Muscle layer of duodenum (tissue), 2 donors: ENCODE measurements around the gene CCDC68.

Source experiments
- H3K27ac ChIP-seq: one replicate; pipeline ENCODE4 v1.7.0; 2013; ENCODE audit warnings: mild to moderate bottlenecking, low read length
- H3K27me3 ChIP-seq: one replicate; pipeline ENCODE4 v1.7.0; 2013; ENCODE audit warnings: low read depth, mild to moderate bottlenecking, control low read depth, low read length
- H3K36me3 ChIP-seq, 2 donors: one replicate each; pipeline ENCODE4 v1.7.0; 2013; ENCODE audit warnings: low read length in 2 of 2, control low read depth in 1 of 2, mild to moderate bottlenecking in 1 of 2; ENCODE audit not compliant: insufficient read depth in 2 of 2, control insufficient read depth in 1 of 2
- H3K4me1 ChIP-seq, 2 donors: one replicate each; pipeline ENCODE4 v1.7.0; 2013; ENCODE audit warnings: low read length in 2 of 2, mild to moderate bottlenecking in 2 of 2, control low read depth in 1 of 2, moderate library complexity in 1 of 2; ENCODE audit not compliant: insufficient read depth in 2 of 2, control insufficient read depth in 1 of 2
- H3K4me3 ChIP-seq, 2 donors: one replicate each; pipeline ENCODE4 v1.7.0; 2013; ENCODE audit warnings: low read length in 2 of 2, low read depth in 1 of 2, mild to moderate bottlenecking in 1 of 2
- H3K9me3 ChIP-seq, 2 donors: one replicate each; pipeline ENCODE4 v1.7.0; 2013; ENCODE audit warnings: low read length in 2 of 2, control low read depth in 1 of 2, mild to moderate bottlenecking in 1 of 2; ENCODE audit not compliant: control insufficient read depth in 1 of 2
- donor health status: healthy.

The CCDC68 gene

GRCh38 chr18:54958704-54959625, at the start of gene CCDC68:
TSS of gene CCDC68 (minus strand) at chr18:54959461. CDS start at chr18:54942791, 16,670 bp downstream.
- Histone ChIP-seq H3K27me3 (no peaks in the 10 kb centered on the region), H3K4me1 (peaks cover 0 to 4% of the 10 kb centered on the region in 2 donors), H3K36me3 (no peaks in the 10 kb centered on the region), H3K9me3 (no peaks in the 10 kb centered on the region), H3K27ac (peak within 1 kb of the TSS; percentile 78), H3K4me3 (peak within 1 kb of the TSS; percentile 63 to 80)

DNA sequence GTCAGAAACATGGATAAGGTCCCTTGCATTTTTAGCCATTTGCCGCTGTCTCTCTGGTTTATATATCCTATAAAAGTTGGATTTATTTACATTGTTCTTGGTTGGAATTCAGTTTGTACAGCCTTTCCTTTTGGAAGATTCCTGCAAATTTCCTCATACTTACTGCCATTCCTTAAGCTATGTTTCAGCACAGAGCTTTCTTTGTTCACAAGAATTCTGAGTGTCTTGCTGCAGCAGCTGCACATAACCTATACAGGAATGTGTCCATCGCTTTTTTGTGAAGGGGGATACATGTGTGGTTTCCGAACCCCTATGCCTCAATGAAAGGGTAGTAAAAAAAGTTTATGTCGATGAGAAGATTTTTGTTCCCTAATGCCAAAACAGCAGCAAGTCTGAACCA, 48.3 kb upstream of the CCDC68 start:
- H3K9me3 ChIP-seq = no peaks in the 10 kb centered on the region
- no peak overlapping the region for H3K4me3 ChIP-seq
- H3K4me1 ChIP-seq = no peaks in the 10 kb centered on the region
- H3K27me3 ChIP-seq = no peaks in the 10 kb centered on the region
- no peaks in the 10 kb centered on the region for H3K36me3 ChIP-seq
- H3K27ac ChIP-seq = no peak overlapping the region

DNA sequence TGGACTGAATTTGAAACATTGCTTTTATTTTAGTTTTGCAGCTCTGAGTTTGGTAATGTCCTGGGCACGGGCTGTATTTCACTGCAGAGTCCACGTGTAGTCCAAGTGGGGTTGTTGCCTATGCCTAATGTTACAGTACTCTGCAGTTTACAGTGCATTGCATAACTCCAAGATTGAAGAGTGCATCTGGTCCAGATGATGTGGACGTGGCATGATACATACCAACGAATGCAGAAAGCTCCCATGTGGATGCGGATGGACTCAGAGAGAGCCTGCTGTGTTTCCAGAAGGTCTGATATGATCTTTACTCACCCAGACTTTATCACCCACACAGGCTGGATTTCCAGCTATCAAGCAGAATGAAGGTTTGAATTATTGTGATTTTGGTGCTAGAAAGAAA, 44.4 kb upstream of the CCDC68 start:
- Histone ChIP-seq H3K9me3 (no peaks in the 10 kb centered on the region), H3K4me1 (no peaks in the 10 kb centered on the region), H3K36me3 (no peaks in the 10 kb centered on the region), H3K27me3 (no peaks in the 10 kb centered on the region), H3K4me3 (no peak overlapping the region), H3K27ac (no peak overlapping the region)

GRCh38 chr18:55002261-55002660, 43.0 kb upstream of the CCDC68 start:
- Histone ChIP-seq H3K27me3 (no peaks in the 10 kb centered on the region), H3K4me1 (no peaks in the 10 kb centered on the region), H3K36me3 (no peaks in the 10 kb centered on the region), H3K9me3 (no peaks in the 10 kb centered on the region), H3K27ac (no peak overlapping the region), H3K4me3 (no peak overlapping the region)

DNA sequence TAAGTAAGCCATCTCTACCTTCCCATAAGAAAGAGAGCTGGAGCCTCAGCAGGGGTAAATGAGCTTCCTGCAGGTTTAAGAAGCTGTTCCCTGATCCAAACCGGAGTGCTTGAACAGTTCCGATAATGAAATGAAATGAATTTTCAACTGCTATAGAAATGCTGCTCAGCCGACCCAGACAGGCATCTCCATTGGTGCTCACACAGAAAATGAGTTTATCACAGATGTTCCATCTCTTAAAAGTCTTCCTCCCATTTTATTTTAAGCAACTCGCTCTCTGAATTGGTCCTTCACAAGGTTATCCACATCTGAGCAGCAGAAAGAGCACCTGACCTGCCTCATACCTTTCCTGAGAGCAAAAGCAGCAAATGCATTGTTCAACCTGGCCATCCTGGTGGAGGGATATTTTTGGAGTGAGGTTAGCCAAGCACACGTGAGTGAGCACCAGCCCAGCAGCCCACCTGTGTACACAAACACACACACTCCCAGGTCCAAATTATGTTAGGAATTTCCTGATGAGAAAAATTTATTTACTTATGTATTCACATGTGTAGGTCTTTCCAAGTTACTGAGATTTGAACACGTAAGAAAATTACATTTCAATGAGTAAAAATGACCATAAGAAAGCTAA, 42.2 kb upstream of the CCDC68 start:
- Histone ChIP-seq H3K9me3 (no peaks in the 10 kb centered on the region), H3K4me1 (no peaks in the 10 kb centered on the region)

GRCh38 chr18:55000529-55000928, 41.3 kb upstream of the CCDC68 start:
- H3K9me3 ChIP-seq = no peaks in the 10 kb centered on the region
- no peak overlapping the region for H3K27ac ChIP-seq
- no peaks in the 10 kb centered on the region for H3K36me3 ChIP-seq
- H3K4me3 ChIP-seq = no peak overlapping the region
- no peaks in the 10 kb centered on the region for H3K4me1 ChIP-seq
- H3K27me3 ChIP-seq = no peaks in the 10 kb centered on the region

More for the DNA sequence above, 42.2 kb upstream of the CCDC68 start:
- H3K36me3 ChIP-seq = no peaks in the 10 kb centered on the region
- H3K27me3 ChIP-seq = no peaks in the 10 kb centered on the region
- H3K4me3 ChIP-seq = no peak overlapping the region
- no peak overlapping the region for H3K27ac ChIP-seq

- Histone ChIP-seq H3K4me1 (no peaks in the 10 kb centered on the region), H3K27me3 (no peaks in the 10 kb centered on the region), H3K4me3 (no peak overlapping the region), H3K36me3 (no peaks in the 10 kb centered on the region), H3K9me3 (no peaks in the 10 kb centered on the region), H3K27ac (no peak overlapping the region)
These were observed 39.8 kb upstream of the CCDC68 start for GRCh38 chr18:54999016-54999415.

GRCh38 chr18:54995421-54996143, 36.3 kb upstream of the CCDC68 start:
- Histone ChIP-seq H3K9me3 (no peaks in the 10 kb centered on the region), H3K36me3 (no peaks in the 10 kb centered on the region), H3K27me3 (no peaks in the 10 kb centered on the region), H3K27ac (no peak overlapping the region), H3K4me3 (no peak overlapping the region), H3K4me1 (no peaks in the 10 kb centered on the region)

DNA sequence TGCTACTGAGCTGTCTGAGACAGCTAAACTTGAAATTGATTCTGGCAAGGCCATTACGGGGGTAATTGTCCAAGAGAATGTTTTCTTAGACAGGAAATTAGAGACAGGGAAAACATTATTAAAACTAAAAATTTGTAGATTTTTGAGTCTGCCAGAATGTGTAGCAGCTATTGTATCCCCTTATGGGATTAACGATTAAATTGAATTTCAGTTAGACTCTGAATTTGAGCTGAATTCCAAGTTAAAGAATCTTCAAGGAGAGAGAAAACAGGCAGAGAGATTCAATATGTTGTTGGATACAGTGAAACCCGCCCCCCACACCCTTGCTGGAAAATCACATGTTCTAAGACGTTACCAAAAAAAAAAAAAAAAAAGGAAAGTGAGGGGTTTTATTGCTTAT, 32.7 kb upstream of the CCDC68 start:
- Histone ChIP-seq H3K4me1 (no peaks in the 10 kb centered on the region), H3K36me3 (no peaks in the 10 kb centered on the region), H3K4me3 (no peak overlapping the region), H3K9me3 (no peaks in the 10 kb centered on the region), H3K27ac (no peak overlapping the region), H3K27me3 (no peaks in the 10 kb centered on the region)

DNA sequence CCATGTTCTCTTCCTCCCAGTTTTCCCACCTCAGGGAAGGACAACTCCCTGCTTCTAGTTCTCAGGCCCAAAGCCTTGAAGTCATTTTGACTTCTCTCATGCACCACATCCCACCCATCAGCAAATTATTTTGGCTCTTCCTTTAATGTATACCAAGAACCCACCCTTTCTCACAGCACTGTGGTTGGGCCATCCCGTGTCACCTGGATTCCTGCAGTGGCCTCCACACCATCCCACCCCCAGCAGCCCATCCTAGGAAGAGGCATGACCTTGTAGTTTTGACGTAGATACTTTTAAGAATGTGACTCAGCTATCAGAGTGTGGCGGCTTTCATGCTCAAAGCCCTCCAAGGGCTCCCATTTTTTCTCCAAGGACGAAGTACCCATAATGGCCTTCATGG, 25.6 kb upstream of the CCDC68 start:
- H3K36me3 ChIP-seq = no peaks in the 10 kb centered on the region
- H3K4me3 ChIP-seq = no peak overlapping the region
- no peaks in the 10 kb centered on the region for H3K27me3 ChIP-seq

DNA sequence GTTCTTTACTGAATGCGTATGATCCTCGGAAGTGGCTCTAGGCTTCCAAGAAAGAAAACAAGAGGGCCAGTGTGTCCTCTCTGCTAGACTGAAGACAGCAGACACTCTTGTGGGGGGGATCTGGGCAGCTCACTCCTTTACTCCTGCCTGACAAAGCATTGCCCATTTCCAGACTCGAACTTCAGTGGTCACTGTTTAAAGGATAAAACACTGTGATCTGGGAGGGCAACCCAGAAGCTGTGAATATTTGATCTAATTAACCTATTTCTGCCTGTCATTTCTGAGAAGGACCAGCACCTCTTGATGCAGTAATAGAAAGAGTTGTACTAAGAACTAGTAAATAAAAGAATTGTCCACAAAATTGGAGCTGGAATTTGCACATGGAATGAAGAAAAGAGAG, 24.5 kb upstream of the CCDC68 start:
- H3K36me3 ChIP-seq = no peaks in the 10 kb centered on the region
- no peaks in the 10 kb centered on the region for H3K4me1 ChIP-seq
- no peaks in the 10 kb centered on the region for H3K9me3 ChIP-seq
- H3K27ac ChIP-seq = no peak overlapping the region
- H3K4me3 ChIP-seq = no peak overlapping the region
- H3K27me3 ChIP-seq = no peaks in the 10 kb centered on the region

More for the DNA sequence above, 25.6 kb upstream of the CCDC68 start:
- Histone ChIP-seq H3K9me3 (no peaks in the 10 kb centered on the region), H3K27ac (no peak overlapping the region), H3K4me1 (no peaks in the 10 kb centered on the region)
